ENCODE data around the gene APBB2.

The APBB2 gene

DNA sequence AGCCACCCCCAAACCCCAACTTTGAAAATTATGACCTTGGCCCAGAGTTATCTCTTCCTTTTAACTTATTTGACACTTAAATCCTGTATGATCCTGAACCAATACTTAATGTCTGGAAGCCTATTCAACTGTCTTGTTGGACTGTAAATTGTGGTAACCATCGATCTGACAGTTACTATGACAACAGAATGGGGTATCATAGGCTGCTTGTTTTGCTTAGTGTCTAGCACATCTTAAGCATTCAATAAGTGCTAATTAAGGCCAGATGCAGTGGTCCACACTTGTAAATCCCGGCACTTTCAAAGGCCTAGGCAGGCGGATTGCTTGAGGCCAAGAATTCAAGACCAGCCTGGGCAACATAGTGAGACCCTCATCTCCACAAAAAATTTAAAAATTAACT lies 175.0 kb downstream of the APBB2 start:
- Histone ChIP-seq H3K36me3 (ENCODE audit: insufficient read depth) (no peaks in the 10 kb centered on the region), H3K4me3 (IDR thresholded peaks at IDR 0.05; ENCODE audit: insufficient read depth, low read depth, low read length) (no peak overlapping the region), H3K4me2 (no peak overlapping the region), H2AFZ (ENCODE audit: low read depth) (no peak overlapping the region), H3K4me1 (ENCODE audit: low read depth, poor library complexity, severe bottlenecking) (no peaks in the 10 kb centered on the region), H4K20me1 (ENCODE audit: insufficient read depth) (no peaks in the 10 kb centered on the region), H3K27me3 (ENCODE audit: insufficient read depth, low read depth) (no peaks in the 10 kb centered on the region), H3K79me2 (ENCODE audit: insufficient read depth, low read depth) (no peaks in the 10 kb centered on the region), H3K27ac (no peak overlapping the region), H3K9ac (no peak overlapping the region)
- TF ChIP-seq, protein P1, sequence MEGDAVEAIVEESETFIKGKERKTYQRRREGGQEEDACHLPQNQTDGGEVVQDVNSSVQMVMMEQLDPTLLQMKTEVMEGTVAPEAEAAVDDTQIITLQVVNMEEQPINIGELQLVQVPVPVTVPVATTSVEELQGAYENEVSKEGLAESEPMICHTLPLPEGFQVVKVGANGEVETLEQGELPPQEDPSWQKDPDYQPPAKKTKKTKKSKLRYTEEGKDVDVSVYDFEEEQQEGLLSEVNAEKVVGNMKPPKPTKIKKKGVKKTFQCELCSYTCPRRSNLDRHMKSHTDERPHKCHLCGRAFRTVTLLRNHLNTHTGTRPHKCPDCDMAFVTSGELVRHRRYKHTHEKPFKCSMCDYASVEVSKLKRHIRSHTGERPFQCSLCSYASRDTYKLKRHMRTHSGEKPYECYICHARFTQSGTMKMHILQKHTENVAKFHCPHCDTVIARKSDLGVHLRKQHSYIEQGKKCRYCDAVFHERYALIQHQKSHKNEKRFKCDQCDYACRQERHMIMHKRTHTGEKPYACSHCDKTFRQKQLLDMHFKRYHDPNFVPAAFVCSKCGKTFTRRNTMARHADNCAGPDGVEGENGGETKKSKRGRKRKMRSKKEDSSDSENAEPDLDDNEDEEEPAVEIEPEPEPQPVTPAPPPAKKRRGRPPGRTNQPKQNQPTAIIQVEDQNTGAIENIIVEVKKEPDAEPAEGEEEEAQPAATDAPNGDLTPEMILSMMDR (conservative IDR thresholded peaks at IDR 0.05; ENCODE audit: low read depth, low read length), result no peak

DNA sequence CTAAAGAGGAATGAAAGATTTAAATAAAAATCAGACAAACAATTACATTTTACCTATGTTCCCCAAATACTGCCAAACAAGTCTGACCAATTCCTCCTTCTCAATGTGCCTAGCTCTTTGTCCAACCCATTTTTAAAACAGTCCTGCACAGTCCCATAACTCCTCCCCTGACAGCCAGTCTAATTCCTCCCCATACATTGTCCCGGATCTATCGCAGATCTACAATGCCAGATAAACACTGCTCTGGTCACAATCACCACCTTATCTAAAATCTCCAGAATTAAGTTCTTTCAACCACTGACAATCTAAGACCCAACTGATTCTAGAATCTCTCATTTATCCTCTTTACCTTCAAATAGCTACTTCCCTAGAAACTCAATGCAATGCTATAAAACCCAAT lies 176.0 kb downstream of the APBB2 start:
- TF ChIP-seq, protein P1 (conservative IDR thresholded peaks at IDR 0.05; ENCODE audit: low read depth, low read length), result no peak

DNA sequence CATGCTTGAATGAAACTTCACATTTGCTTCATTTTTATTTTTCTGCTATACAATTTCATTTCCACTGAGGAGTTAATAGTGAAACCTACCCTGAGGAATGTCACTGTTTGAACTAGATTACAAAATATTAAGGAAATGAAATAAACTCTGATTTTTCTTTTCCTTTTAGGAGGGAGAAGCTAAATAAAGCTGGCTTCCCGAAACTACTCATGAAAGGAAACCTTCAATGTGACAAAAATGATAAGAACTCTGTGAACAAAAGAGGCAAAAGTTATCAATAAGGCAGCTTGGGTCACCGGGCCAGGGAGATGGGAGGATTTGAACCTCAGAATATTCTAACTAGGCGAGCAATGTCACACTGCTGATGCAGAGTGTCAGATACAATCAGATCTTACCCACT lies 185.2 kb downstream of the APBB2 start:
- H3K27me3 ChIP-seq (ENCODE audit: insufficient read depth, low read depth), result no peaks in the 10 kb centered on the region
- no peak overlapping the region for H3K27ac ChIP-seq
- no peak overlapping the region for H3K9ac ChIP-seq
- TF ChIP-seq, protein P1 (conservative IDR thresholded peaks at IDR 0.05; ENCODE audit: low read depth, low read length), result no peak
- no peaks in the 10 kb centered on the region for H3K36me3 ChIP-seq (ENCODE audit: insufficient read depth)
- H3K4me2 ChIP-seq, result no peak overlapping the region
- no peaks in the 10 kb centered on the region for H3K4me1 ChIP-seq (ENCODE audit: low read depth, poor library complexity, severe bottlenecking)
- H3K79me2 ChIP-seq (ENCODE audit: insufficient read depth, low read depth), result no peaks in the 10 kb centered on the region
- no peaks in the 10 kb centered on the region for H4K20me1 ChIP-seq (ENCODE audit: insufficient read depth)
- no peak overlapping the region for H3K4me3 ChIP-seq (IDR thresholded peaks at IDR 0.05; ENCODE audit: insufficient read depth, low read depth, low read length)
- no peak overlapping the region for H2AFZ ChIP-seq (ENCODE audit: low read depth)

More for the DNA sequence above, 176.0 kb downstream of the APBB2 start:
- no peak overlapping the region for H3K27ac ChIP-seq
- no peaks in the 10 kb centered on the region for H3K79me2 ChIP-seq (ENCODE audit: insufficient read depth, low read depth)
- no peak overlapping the region for H2AFZ ChIP-seq (ENCODE audit: low read depth)
- no peaks in the 10 kb centered on the region for H3K27me3 ChIP-seq (ENCODE audit: insufficient read depth, low read depth)
- H3K4me3 ChIP-seq (IDR thresholded peaks at IDR 0.05; ENCODE audit: insufficient read depth, low read depth, low read length), result no peak overlapping the region
- no peaks in the 10 kb centered on the region for H3K4me1 ChIP-seq (ENCODE audit: low read depth, poor library complexity, severe bottlenecking)
- no peak overlapping the region for H3K9ac ChIP-seq
- no peaks in the 10 kb centered on the region for H4K20me1 ChIP-seq (ENCODE audit: insufficient read depth)
- no peaks in the 10 kb centered on the region for H3K36me3 ChIP-seq (ENCODE audit: insufficient read depth)
- H3K4me2 ChIP-seq, result no peak overlapping the region

DNA sequence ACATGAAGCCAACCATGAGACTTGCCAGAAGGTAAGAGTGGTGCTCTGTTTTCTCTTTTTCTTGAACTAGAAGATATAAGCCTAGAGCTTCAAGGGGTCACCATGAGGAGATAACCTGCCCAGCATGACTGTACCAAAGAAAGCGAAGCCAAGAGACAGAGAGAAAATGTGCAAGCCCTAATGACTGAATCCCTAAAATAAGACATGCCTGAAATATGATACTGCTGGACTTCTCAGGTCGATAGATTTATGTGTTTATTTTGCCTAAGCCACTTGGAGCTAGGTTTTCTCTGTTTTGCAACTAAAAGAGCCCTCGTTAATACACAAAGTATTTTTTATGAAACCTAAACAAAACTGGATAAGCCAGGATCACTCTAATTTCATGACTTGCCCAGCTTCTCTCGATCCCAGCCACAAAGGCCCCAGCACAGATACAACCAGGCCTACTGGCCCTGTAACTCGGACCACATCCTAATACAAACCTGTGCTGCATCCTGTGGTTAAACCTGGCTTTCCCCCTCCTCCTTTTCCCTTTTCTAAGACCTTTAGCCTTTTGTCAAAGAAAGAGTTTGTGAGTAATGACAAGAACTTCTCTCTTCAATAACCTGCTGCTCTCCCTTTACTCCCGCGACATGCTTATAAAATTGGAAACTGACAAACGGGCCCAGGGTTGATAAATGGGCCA lies 185.8 kb downstream of the APBB2 start:
- TF ChIP-seq, protein P1 (conservative IDR thresholded peaks at IDR 0.05; ENCODE audit: low read depth, low read length), result no peak
- no peak overlapping the region for H2AFZ ChIP-seq (ENCODE audit: low read depth)
- no peak overlapping the region for H3K4me2 ChIP-seq

More for the DNA sequence above, 185.8 kb downstream of the APBB2 start:
- H3K27me3 ChIP-seq (ENCODE audit: insufficient read depth, low read depth), result no peaks in the 10 kb centered on the region
- no peaks in the 10 kb centered on the region for H3K79me2 ChIP-seq (ENCODE audit: insufficient read depth, low read depth)
- no peaks in the 10 kb centered on the region for H4K20me1 ChIP-seq (ENCODE audit: insufficient read depth)
- H3K27ac ChIP-seq, result no peak overlapping the region
- H3K4me3 ChIP-seq (IDR thresholded peaks at IDR 0.05; ENCODE audit: insufficient read depth, low read depth, low read length), result no peak overlapping the region
- no peak overlapping the region for H3K9ac ChIP-seq
- H3K4me1 ChIP-seq (ENCODE audit: low read depth, poor library complexity, severe bottlenecking), result no peaks in the 10 kb centered on the region
- no peaks in the 10 kb centered on the region for H3K36me3 ChIP-seq (ENCODE audit: insufficient read depth)

Data from KMS-11 (cell line).